Measurements from ENCODE around the gene CPZ.
"Not testable (repeated sequence)": the region's sequence is repeated elsewhere in the genome, so short reads cannot be mapped to it uniquely, and the experiment has no call there.

GRCh38 chr4:8635897-8636554, 43.5 kb downstream of the CPZ start:
- not testable (repeated sequence) for TF ChIP-seq CTCF (IDR thresholded peaks at IDR 0.05; ENCODE audit: low read length); EZH2 (optimal IDR thresholded peaks at IDR 0.05; ENCODE audit: low read depth, low read length); EZH2phosphoT487 (IDR thresholded peaks at IDR 0.05; ENCODE audit: low read length)
